HepG2 (cell line): ENCODE data around the gene AWAT1.

Experiments
- ADNP ChIP-seq: sonication (generic); formaldehyde crosslinking; IDR thresholded peaks from 2 replicates; pipeline ENCODE4 v1.4.0; 2020; ENCODE audit warnings: missing genetic modification reagents
- AFF4 ChIP-seq: sonication (generic); formaldehyde crosslinking; IDR thresholded peaks from 2 replicates; pipeline ENCODE4 v1.4.0; 2020; ENCODE audit warnings: missing genetic modification reagents
- EP300 ChIP-seq, 3 experiments: sonication (generic) in 1 of 3; formaldehyde crosslinking in 1 of 3; IDR thresholded peaks; 2 replicates each; pipeline versions ENCODE4 v1.5.1 to v1.6.1; 2011 to 2020; ENCODE audit warnings: low read depth in 2 of 3, low read length in 2 of 3, borderline replicate concordance in 1 of 3, improper control_type of control experiment in 1 of 3, mild to moderate bottlenecking in 1 of 3, missing genetic modification reagents in 1 of 3, moderate library complexity in 1 of 3
- GATAD2A ChIP-seq: IDR thresholded peaks from 2 replicates; pipeline ENCODE4 v1.6.1; 2016
- HOXA7 ChIP-seq: sonication (generic); formaldehyde crosslinking; IDR thresholded peaks from 2 replicates; pipeline ENCODE4 v1.8.1; 2022; ENCODE audit warnings: mild to moderate bottlenecking, missing genetic modification reagents, moderate library complexity
- MED8 ChIP-seq: sonication (generic); formaldehyde crosslinking; IDR thresholded peaks from 2 replicates; pipeline ENCODE4 v1.8.1; 2023; ENCODE audit warnings: mild to moderate bottlenecking, missing genetic modification reagents; ENCODE audit not compliant: insufficient replicate concordance
- MTF1 ChIP-seq: sonication (generic); formaldehyde crosslinking; IDR thresholded peaks from 2 replicates; pipeline ENCODE4 v1.5.0; 2020; ENCODE audit warnings: missing genetic modification reagents
- MYC ChIP-seq: sonication (generic); formaldehyde crosslinking; IDR thresholded peaks from 2 replicates; pipeline ENCODE4 v1.9.0; 2021; ENCODE audit warnings: missing genetic modification reagents, borderline replicate concordance
- POLR2AphosphoS5 ChIP-seq: IDR thresholded peaks from 2 replicates; pipeline ENCODE4 v1.6.1; 2012; ENCODE audit warnings: low read depth, low read length
- SP1 ChIP-seq, 2 experiments: fragments of 450-650 bp in 1 of 2; sonication (generic) in 1 of 2; formaldehyde crosslinking in 1 of 2; IDR thresholded peaks; 2 replicates each; pipeline versions ENCODE4 v1.4.0 to v1.6.1; 2016 to 2020; ENCODE audit warnings: missing genetic modification reagents in 1 of 2
- ZNF232 ChIP-seq: sonication (generic); formaldehyde crosslinking; IDR thresholded peaks from 2 replicates; pipeline ENCODE4 v1.4.0; 2020; ENCODE audit warnings: missing genetic modification reagents, borderline replicate concordance
- TF ChIP-seq, protein P1 (sequence below): sonication (generic); formaldehyde crosslinking; IDR thresholded peaks from 2 replicates; pipeline ENCODE4 v1.5.0; 2020; ENCODE audit warnings: mild to moderate bottlenecking, missing genetic modification reagents, moderate library complexity
- TF ChIP-seq, protein P2 (sequence below): IDR thresholded peaks from 2 replicates; pipeline ENCODE4 v1.6.1; 2012; ENCODE audit warnings: inconsistent platforms
- TF ChIP-seq, protein P3 (sequence below): sonication (generic); formaldehyde crosslinking; IDR thresholded peaks from 2 replicates; pipeline ENCODE4 v1.4.0; 2020; ENCODE audit warnings: mild to moderate bottlenecking, missing genetic modification reagents

DNA sequence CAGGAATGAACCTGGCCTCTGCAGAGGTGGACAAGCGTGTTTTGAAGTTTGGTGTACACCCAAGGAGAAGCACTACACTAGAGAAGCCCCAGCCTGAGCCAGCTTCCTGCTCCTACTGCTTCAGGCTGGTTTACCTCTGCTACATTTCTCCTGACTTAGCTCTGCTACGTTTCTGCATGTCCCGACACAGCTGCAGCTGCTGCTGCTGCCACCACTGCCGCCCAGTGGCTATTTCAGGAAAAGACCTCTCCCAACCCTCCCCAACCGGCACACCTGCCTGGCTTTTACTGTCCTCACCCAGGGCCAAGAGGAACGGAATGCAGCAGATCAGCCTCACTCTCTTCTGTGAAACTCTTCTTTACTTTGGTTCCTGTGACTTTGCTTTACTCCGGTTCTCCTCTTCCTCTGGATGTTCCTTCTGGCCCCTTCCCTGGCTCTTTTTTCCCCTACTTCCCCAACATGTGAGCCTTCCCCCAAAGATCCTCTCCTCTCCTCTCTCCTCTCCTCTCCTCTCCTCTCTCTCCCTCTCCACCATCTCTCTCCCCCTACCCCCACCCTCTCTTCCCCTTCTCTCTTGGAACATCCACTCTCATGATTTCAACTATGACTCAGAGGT is 28.6 kb downstream of the AWAT1 start:
- no peak for TF ChIP-seq MYC
- no peak for TF ChIP-seq GATAD2A (CRISPR knock-in tag)
- no peak for TF ChIP-seq MTF1
- TF ChIP-seq SP1 (IDR thresholded peaks at IDR 0.05): no peak
- TF ChIP-seq SP1 (CRISPR knock-in tag; IDR thresholded peaks at IDR 0.05): no peak
- TF ChIP-seq, protein P1, sequence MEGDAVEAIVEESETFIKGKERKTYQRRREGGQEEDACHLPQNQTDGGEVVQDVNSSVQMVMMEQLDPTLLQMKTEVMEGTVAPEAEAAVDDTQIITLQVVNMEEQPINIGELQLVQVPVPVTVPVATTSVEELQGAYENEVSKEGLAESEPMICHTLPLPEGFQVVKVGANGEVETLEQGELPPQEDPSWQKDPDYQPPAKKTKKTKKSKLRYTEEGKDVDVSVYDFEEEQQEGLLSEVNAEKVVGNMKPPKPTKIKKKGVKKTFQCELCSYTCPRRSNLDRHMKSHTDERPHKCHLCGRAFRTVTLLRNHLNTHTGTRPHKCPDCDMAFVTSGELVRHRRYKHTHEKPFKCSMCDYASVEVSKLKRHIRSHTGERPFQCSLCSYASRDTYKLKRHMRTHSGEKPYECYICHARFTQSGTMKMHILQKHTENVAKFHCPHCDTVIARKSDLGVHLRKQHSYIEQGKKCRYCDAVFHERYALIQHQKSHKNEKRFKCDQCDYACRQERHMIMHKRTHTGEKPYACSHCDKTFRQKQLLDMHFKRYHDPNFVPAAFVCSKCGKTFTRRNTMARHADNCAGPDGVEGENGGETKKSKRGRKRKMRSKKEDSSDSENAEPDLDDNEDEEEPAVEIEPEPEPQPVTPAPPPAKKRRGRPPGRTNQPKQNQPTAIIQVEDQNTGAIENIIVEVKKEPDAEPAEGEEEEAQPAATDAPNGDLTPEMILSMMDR (CRISPR knock-in tag): peak; percentile 80
- no peak for TF ChIP-seq POLR2AphosphoS5
- no peak for TF ChIP-seq EP300 (IDR thresholded peaks at IDR 0.05; ENCODE audit: low read depth in 2 of 2, low read length in 2 of 2)
- no peak for TF ChIP-seq EP300 (CRISPR knock-in tag; IDR thresholded peaks at IDR 0.05; ENCODE audit: borderline replicate concordance)
- TF ChIP-seq HOXA7 (CRISPR knock-in tag): no peak
- TF ChIP-seq AFF4 (CRISPR knock-in tag): no peak
- TF ChIP-seq, protein P2, sequence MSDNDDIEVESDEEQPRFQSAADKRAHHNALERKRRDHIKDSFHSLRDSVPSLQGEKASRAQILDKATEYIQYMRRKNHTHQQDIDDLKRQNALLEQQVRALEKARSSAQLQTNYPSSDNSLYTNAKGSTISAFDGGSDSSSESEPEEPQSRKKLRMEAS: no peak
- TF ChIP-seq, protein P3, sequence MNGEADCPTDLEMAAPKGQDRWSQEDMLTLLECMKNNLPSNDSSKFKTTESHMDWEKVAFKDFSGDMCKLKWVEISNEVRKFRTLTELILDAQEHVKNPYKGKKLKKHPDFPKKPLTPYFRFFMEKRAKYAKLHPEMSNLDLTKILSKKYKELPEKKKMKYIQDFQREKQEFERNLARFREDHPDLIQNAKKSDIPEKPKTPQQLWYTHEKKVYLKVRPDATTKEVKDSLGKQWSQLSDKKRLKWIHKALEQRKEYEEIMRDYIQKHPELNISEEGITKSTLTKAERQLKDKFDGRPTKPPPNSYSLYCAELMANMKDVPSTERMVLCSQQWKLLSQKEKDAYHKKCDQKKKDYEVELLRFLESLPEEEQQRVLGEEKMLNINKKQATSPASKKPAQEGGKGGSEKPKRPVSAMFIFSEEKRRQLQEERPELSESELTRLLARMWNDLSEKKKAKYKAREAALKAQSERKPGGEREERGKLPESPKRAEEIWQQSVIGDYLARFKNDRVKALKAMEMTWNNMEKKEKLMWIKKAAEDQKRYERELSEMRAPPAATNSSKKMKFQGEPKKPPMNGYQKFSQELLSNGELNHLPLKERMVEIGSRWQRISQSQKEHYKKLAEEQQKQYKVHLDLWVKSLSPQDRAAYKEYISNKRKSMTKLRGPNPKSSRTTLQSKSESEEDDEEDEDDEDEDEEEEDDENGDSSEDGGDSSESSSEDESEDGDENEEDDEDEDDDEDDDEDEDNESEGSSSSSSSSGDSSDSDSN: no peak
- TF ChIP-seq MED8 (CRISPR knock-in tag): no peak
- no peak for TF ChIP-seq ADNP (CRISPR knock-in tag)
- TF ChIP-seq ZNF232 (CRISPR knock-in tag): no peak
